Stomach (tissue), 9 donors: ENCODE results near the gene TBC1D1. TPM values are rescaled to one million over a fixed set of nuclear protein-coding genes. Genes with fewer than 3 reads are reported as not detected.

Experiments
- DNase-seq, 2 donors: peaks; one replicate each; pipeline versions ENCODE4 v3.0.0 to v3.0.0-alpha.2; 2013 to 2019
- H3K27ac ChIP-seq, 5 donors: fragments of 200-600 bp in 4 of 5; sonication (generic) in 4 of 5; one replicate each; pipeline ENCODE4 v1.5.1; 2013 to 2019; ENCODE audit warnings: mild to moderate bottlenecking in 1 of 5, moderate library complexity in 1 of 5
- H3K27me3 ChIP-seq, 3 donors: fragments of 200-600 bp; sonication (generic); one replicate each; pipeline ENCODE4 v1.5.1; 2017 to 2019; ENCODE audit warnings: mixed run types in 1 of 3
- H3K36me3 ChIP-seq, 4 donors: fragments of 200-600 bp; sonication (generic); 1 replicate in 3 of 4; 2 replicates in 1 of 4; pipeline ENCODE4 v1.5.1; 2016 to 2019
- H3K4me1 ChIP-seq, 4 donors: fragments of 200-600 bp; sonication (generic); one replicate each; pipeline ENCODE4 v1.5.1; 2016 to 2019
- H3K4me3 ChIP-seq, 4 donors: fragments of 200-600 bp; sonication (generic) in 3 of 4; one replicate each; pipeline ENCODE4 v1.5.1; 2016 to 2019; ENCODE audit warnings: mild to moderate bottlenecking in 1 of 4
- H3K9me3 ChIP-seq, 4 donors: fragments of 200-600 bp; sonication (generic); one replicate each; pipeline ENCODE4 v1.5.1; 2016 to 2019
- EP300 ChIP-seq: sonication (generic); formaldehyde crosslinking; IDR thresholded peaks from one replicate; pipeline ENCODE4 v1.6.1; 2017; ENCODE audit warnings: antibody characterized with exemption
- POLR2A ChIP-seq, 4 donors: fragments of 450-650 bp; IDR thresholded peaks; one replicate each; pipeline ENCODE4 v1.6.1; 2016; ENCODE audit warnings: antibody characterized with exemption in 4 of 4, control low read depth in 2 of 4, mild to moderate bottlenecking in 1 of 4, moderate library complexity in 1 of 4
- POLR2AphosphoS5 ChIP-seq, 3 donors: sonication (generic); formaldehyde crosslinking; IDR thresholded peaks; one replicate each; pipeline ENCODE4 v1.6.1; 2016; ENCODE audit warnings: antibody characterized with exemption in 3 of 3
- WGBS, 5 donors: extraction: QIAGEN DNeasy Blood & Tissue Kit in 3 of 5; methylation state at CpG; one replicate each; pipeline versions ENCODE4 v1.1.5 to v1.1.7; 2013 to 2018; 5-methylcytosine and 5-hydroxymethylcytosine counted together
- intact Hi-C: fragments of 100-400 bp; cut with DNase I; formaldehyde crosslinking; loops from one replicate; pipeline ENCODE4 v1.15.1; 2023; ENCODE audit warnings: low total_unique reads
- polyA plus RNA-seq, 3 donors: library from polyadenylated mRNA; stranded (reverse); fragments of 200-250 nt; gene quantifications; one replicate each; pipeline ENCODE4 v1.2.3, GENCODE V29; 2013
- total RNA-seq, 5 donors: library from RNA; depleted of rRNA; stranded (reverse); fragments of >200 nt; gene quantifications; one replicate each; pipeline versions ENCODE4 v1.1.0 to v1.2.3, GENCODE V29; 2014 to 2016
- TF ChIP-seq, protein P1 (sequence below), 7 experiments: fragments of 450-650 bp in 4 of 7; fragments of 200-600 bp in 3 of 7; sonication (generic) in 3 of 7; IDR thresholded peaks; one replicate each; pipeline ENCODE4 v1.5.1; 2016 to 2019; ENCODE audit warnings: antibody characterized with exemption in 7 of 7, control low read depth in 2 of 7, mild to moderate bottlenecking in 1 of 7
- donor health status: healthy with polysubstance abuse.
- donor health status: Bipolar disorder and iron deficiency.
- donor health status: healthy.

The TBC1D1 gene
- total and polyA plus RNA-seq, 8 donors: 18.8 to 165 (median 49.5) TPM

DNA sequence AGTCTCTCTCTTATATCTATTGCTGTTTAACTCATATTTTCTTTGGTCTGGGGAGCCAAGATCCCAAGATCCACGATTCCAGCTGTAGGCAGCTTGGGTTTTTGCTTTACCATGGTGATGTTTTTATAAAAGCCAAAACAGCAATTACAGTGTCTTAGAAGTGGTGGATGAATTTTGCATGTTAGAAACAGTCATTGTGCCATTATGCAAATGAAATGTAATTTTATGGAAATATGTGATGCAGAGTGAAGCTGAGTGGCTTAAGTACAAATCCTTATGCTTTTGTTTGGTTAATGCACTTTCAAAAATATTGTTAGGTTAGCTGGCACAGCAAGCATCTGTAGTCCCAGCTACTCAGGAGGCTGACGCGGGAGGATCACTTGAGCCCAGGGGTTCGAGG, 36.5 kb downstream of the TBC1D1 start:
- WGBS, 5 donors: 71 to 82% (median 82%) methylated on average over 4 of the region's 4 CpGs

DNA sequence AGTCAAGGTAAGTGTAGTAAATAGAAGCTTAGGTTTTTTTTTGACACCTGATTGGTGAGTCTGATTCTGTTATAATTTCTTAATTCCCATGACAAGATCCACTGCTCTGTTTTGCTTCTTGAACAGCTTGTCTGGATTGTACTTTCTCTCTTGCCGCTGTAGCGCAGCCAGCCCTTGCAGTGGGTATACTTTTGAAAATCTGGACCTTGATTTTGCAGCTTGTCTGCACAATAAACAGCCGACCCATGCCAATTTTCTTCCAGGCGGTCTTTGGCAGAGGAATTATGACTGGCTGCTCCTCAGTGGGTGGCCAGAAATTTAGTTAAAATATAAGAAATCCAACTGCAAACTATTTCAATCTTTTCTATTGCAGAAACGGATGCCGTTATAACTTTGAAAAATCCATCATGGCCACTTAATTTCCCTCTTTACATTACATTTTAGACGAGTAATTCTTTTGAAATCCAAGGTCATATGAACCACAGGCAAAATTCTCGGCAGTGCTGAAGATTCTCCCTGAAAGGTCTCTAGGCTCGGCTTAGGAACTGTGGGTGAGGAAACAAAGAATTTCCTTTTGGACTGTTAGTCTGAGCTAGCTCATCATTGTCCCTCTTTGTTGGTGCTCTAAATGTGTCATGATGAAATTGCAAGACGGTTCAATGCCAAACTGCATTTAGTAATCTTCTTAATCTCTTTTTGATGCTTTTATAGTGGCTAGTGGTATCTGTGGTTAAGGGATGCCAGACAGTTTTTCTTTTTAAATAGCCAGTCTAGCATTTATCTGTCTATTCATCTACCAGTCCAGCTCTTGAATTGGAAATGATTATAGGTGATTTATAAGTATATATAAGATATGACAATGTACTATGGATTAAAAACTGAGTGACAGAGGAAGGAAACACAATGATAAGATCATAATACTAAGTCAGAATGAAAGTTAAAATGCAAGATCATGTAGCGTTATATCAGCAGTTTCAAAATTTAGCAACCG, 37.8 kb downstream of the TBC1D1 start:
- no peaks in the 10 kb centered on the region for H3K36me3 ChIP-seq
- intact Hi-C loops: no loop called here
- WGBS, 5 donors: 56 to 71% (median 65%) methylated on average over 12 of the region's 12 CpGs
- no peak overlapping the region for H3K27ac ChIP-seq
- no peak for TF ChIP-seq POLR2A (IDR thresholded peaks at IDR 0.05)
- H3K27me3 ChIP-seq: no peaks in the 10 kb centered on the region
- no peak overlapping the region for H3K4me3 ChIP-seq
- no peaks in the 10 kb centered on the region for H3K9me3 ChIP-seq
- peaks cover 0 to 11% (median 9%) of the 10 kb centered on the region in 4 donors for H3K4me1 ChIP-seq
- no peak for DNase-seq

More for the DNA sequence above, 36.5 kb downstream of the TBC1D1 start:
- DNase-seq: no peak
- Histone ChIP-seq H3K27me3 (no peaks in the 10 kb centered on the region), H3K4me1 (peaks cover 0 to 11% (median 9%) of the 10 kb centered on the region in 4 donors), H3K4me3 (no peak overlapping the region), H3K27ac (no peak overlapping the region), H3K9me3 (no peaks in the 10 kb centered on the region), H3K36me3 (no peaks in the 10 kb centered on the region)
- TF ChIP-seq, protein P1, sequence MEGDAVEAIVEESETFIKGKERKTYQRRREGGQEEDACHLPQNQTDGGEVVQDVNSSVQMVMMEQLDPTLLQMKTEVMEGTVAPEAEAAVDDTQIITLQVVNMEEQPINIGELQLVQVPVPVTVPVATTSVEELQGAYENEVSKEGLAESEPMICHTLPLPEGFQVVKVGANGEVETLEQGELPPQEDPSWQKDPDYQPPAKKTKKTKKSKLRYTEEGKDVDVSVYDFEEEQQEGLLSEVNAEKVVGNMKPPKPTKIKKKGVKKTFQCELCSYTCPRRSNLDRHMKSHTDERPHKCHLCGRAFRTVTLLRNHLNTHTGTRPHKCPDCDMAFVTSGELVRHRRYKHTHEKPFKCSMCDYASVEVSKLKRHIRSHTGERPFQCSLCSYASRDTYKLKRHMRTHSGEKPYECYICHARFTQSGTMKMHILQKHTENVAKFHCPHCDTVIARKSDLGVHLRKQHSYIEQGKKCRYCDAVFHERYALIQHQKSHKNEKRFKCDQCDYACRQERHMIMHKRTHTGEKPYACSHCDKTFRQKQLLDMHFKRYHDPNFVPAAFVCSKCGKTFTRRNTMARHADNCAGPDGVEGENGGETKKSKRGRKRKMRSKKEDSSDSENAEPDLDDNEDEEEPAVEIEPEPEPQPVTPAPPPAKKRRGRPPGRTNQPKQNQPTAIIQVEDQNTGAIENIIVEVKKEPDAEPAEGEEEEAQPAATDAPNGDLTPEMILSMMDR (IDR thresholded peaks at IDR 0.05): no peak
- TF ChIP-seq POLR2A (IDR thresholded peaks at IDR 0.05): no peak
- TF ChIP-seq EP300: no peak
- no peak for TF ChIP-seq POLR2AphosphoS5 (IDR thresholded peaks at IDR 0.05)
- intact Hi-C loops: no loop called here

DNA sequence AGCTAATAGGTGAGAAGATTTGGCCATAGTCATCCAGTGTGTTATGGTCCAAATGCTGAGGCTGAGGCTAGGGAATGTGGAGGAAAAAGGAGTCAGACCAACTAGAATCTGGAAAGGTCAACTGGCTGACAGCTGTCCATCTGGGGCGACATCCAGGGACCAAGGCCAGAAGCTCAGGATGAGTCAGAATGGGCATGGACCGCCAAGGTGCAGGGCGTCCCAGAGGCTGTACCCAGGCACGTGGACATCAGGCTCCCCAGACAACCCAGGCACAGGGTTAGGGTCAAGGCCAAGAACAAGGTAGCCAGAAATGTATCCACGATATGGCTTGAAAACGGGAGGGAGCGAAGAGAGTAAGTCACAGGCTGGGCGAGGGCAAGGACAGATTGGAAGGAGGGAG, 43.2 kb downstream of the TBC1D1 start:
- Histone ChIP-seq H3K4me1 (peaks cover 0 to 14% (median 6%) of the 10 kb centered on the region in 4 donors), H3K27ac (no peak overlapping the region), H3K36me3 (no peaks in the 10 kb centered on the region), H3K4me3 (no peak overlapping the region), H3K27me3 (no peaks in the 10 kb centered on the region), H3K9me3 (no peaks in the 10 kb centered on the region)
- intact Hi-C loops: no loop called here
- TF ChIP-seq, protein P1 (IDR thresholded peaks at IDR 0.05): no peak
- TF ChIP-seq POLR2A (IDR thresholded peaks at IDR 0.05) (no peak), POLR2AphosphoS5 (IDR thresholded peaks at IDR 0.05) (no peak), EP300 (no peak)
- no peak for DNase-seq
- whole genome bisulfite sequencing, 5 donors: 91 to 98% (median 96%) methylated on average over 8 of the region's 8 CpGs

DNA sequence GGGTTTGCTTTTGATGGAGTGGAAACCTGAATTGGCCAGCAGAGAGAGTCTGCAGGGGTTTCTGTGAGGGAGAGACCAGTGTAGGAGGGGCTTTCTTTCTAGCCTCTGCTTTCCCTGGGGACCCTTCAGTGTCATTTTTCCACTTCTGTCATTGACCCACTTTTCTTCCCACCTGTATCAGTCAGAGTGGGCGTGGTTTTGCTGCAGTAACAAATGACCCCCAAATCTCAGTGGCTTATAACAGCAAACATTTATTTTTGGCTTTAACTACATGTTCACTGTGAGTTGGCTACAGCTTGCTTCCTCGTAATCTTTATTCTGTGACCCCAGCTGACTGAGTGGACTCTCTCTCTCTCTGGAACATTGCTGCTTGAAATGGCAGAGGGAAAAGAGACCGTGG, 43.7 kb downstream of the TBC1D1 start:
- intact Hi-C loops: no loop called here
- H3K27me3 ChIP-seq: no peaks in the 10 kb centered on the region
- peaks cover 0 to 12% (median 3%) of the 10 kb centered on the region in 4 donors for H3K4me1 ChIP-seq
- DNase-seq: no peak
- TF ChIP-seq EP300 (no peak), POLR2A (IDR thresholded peaks at IDR 0.05) (no peak), POLR2AphosphoS5 (IDR thresholded peaks at IDR 0.05) (no peak)
- TF ChIP-seq, protein P1 (IDR thresholded peaks at IDR 0.05): no peak
- H3K36me3 ChIP-seq: no peaks in the 10 kb centered on the region
- WGBS, 5 donors: 79 to 88% (median 87%) methylated on average over 3 of the region's 3 CpGs
- H3K4me3 ChIP-seq: no peak overlapping the region
- H3K9me3 ChIP-seq: no peaks in the 10 kb centered on the region
- no peak overlapping the region for H3K27ac ChIP-seq

DNA sequence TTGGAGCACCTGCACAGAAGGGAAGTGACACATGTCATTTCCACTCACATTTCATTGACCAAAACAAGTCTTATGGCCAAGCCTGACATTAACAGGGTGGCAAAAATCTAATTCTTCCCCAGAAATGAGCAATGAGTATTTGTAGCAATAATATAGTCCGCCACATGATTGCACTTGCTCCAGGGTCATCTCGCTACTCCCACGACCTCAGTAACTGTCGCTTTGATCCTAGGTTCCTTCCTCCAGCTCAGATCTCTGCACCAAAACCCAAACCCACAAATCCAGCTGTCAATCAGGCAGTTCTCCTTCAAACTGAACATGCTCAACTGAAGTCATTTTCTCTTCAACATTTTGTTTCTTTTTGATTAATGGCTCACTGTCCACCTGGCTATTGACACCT, 44.1 kb downstream of the TBC1D1 start:
- intact Hi-C loops: no loop called here
- no peaks in the 10 kb centered on the region for H3K9me3 ChIP-seq
- H3K36me3 ChIP-seq: no peaks in the 10 kb centered on the region
- peaks cover 0 to 12% (median 3%) of the 10 kb centered on the region in 4 donors for H3K4me1 ChIP-seq
- H3K4me3 ChIP-seq: no peak overlapping the region
- H3K27ac ChIP-seq: no peak overlapping the region
- WGBS, 5 donors: 79 to 95% (median 82%) methylated on average over 4 of the region's 4 CpGs
- TF ChIP-seq, protein P1 (IDR thresholded peaks at IDR 0.05): no peak
- no peak for TF ChIP-seq POLR2AphosphoS5 (IDR thresholded peaks at IDR 0.05)
- no peak for TF ChIP-seq POLR2A (IDR thresholded peaks at IDR 0.05)
- DNase-seq: no peak
- H3K27me3 ChIP-seq: no peaks in the 10 kb centered on the region
